Central memory CD4-positive, alpha-beta T cell (primary cell): ENCODE data around the gene PDLIM4.

Experiments used
- DNase-seq: peaks from one replicate; pipeline ENCODE4 v3.0.0; 2022

Gene PDLIM4

DNA sequence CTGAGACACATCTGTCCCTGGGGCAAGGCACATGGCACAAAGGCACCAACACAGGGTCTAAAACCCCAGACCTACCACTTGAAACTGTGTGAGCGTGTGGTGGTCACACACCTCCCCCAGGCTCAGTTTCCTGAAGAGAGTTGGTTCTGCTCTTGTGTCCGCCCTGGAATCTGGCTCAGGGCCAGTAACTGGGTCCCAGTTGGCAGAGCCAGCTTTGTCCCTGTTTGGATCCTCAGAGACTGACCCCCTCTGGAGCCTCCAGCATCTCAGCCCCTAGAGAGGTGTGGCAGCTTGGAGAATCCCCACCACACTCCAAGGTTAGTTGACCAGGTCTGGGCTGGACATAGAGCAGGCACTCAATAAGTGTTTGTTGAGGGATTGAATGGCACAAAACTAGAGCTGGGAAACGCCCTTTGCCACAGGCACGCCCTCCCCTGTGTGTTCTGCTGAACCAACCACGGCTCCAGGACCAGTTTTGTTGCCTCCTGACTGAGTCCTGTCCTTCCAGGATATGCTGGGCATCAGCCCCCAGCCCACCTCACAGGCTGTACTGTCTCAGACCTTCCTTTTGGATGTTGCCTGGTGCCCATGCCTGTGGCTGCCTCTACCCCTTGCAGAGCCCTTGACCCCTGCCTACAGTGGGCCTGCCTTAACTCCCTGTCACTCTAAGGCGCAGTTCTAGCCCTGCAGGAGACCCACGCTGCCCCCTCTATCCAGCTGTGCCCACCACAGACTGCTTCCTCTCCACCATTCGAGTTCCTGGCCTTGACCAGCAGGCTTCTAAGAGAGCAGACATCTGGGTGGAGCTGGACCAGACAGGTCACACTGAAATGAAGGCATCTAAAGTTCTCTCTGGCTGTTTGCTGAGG, 3.8 kb upstream of the PDLIM4 start:
- DNase-seq = no peak

DNA sequence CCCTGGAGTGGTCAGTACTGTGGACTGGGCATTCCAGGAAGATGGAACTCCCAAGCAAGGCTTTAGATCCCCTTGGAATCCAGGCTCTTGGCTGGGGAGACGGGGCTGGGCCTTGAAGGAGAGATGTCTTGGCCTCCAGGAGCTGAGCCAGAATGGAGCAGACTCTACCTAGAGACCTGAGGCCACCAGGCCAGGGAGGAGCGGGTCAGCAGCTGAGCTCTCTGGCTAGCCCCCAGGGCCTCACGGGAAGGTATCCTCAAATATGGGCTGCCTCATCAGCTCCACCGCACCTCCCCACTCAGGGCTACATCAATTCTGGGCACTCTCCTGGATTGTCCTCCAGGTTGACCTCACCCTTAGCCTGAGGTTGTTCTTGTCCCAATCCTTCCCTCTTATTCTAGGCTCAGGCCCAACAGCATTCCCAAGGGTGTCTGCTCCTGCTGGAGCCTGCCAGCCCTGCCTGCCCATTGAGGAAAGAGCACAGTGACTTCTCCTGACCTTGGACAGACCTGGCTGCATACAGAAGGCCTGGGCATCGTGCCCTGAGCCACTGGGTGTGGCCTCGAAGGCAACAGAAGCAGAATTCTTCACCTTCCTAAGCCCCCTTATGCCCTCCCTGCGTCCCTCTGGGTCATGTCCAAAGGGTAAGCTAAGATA, 3.0 kb upstream of the PDLIM4 start:
- DNase-seq = no peak

DNA sequence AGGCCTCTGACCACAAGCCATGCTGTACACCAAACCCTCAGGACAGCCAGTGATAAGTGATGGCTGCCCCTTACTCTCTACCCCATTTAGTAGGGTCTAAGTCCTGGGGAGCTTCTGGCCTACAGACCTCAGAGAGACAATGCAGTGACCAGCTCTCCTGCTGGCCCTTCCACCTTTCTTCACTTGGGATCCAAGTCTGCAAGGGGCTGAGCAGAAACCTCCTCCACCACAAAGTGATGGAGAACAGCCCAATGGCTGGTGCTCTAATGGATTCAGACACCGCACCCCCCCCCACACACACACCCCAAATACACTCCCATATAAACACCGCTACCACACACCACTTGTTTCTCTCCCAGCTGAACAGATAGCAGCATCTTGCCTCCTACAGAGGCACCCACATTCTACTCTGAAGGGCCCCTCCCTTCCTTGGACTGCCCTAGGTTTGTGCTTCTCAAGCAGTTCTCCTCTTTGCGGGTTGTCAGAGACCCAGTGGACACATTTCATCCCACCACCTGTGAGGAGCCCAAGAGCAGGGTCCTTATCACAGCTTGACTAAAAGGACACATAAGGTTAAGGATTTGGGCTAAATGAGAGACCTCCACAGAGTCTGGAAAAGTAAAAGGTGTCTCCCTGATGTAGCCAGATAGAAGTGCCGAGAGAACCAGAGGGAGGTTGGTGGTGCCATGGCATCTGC, 1.3 kb upstream of the PDLIM4 start:
- no peak for DNase-seq

DNA sequence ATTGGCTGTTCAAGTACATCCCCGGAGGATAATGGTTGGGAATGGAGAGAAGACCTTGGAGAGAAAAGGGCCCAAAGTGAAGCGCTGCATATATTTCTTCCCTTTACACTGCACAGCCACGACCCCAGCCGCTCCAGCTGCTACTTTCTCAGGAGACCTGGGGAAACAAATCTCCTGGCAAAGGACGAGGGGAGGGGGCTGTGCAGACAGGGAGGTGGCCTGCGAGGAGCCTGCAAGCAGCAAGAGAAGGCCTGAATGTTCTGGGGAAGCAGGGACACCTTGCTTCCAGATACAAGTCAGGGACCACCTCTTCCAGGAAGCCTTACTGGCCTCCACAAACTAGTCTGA, 739 bp upstream of the PDLIM4 start:
- no peak for DNase-seq

DNA sequence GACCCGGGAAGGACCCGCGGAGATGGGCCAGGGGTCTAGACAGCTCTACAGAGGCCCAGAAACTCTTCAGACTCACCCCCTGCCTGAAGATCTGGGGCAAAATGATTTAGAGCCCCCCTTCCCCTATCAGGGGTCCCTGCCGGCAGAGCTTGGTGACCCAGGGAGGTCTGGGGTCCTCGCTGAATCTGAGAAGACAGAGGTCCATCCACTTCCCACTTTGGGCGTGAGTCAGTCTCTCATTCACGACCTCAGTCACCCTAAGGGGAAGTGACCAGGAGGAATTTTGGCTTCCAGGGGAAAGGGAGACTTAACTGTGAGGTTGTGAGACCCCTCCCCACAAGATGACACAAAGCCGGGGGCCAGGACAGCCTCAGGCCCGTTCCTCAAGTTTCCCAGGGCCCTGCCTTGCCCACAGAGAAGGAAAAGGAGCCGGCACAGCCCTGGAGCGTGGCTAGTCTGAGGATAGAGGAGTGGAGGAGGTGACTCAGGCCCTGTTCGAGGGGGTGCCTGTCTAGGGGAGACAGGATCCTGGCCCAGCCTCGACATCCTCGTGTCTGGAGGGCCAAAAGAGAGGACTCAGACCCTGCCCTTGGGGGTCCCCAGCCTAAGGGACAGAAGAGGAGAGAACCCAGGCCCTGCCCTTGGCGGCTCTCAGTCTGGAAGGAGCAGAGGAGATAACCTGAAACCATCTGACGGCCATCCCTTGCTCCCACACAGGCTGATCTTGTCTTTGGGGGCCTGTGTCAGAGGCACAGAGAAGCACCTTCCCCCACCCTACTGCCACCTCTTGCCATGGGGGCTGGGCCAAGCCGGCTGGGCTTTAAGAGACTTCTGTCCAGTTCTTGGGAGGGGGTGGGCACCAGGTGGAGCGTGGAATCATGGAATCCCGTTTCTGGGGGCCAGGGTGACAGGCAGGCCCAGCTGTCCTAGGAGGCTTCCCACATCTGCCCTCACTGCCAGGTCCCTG, 889 bp downstream of the PDLIM4 start:
- no peak for DNase-seq

DNA sequence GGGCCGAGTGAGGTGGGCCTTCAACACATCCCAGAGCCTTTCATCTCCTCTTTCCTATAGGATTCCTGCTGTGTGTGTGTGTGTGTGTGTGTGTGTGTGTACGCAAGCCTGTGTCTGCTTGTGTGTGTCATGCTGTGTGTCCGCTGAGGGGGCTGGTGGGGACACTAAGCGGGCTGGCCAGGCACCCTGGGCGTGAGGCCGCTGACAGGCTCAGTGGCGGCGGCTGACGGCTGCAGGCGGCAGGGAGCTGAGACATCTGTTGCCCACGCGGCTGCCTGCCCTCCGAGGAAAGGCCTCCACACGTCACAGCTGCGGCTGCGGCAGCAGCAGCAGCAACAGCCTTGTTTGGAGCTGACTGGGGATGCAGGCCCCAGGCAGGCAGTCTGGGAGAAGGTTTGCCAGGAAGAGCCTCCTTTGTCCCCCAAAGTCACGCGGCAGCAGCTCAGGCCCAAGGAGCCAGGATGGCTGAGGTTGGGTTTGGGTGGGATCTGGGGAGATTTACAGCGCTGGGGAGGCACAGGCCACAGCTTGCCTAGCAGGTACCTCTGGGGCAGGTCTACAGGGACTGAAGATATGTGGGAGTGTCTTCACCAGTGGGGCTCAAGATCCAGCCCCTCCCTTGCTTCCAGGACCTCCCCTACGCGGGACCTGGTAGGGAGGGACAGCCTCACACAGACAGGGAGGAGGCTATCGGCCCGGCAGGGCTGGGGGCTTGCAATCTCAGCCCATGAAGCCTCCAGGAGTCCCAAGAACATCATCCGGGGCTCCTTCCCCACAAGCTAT, 1.8 kb downstream of the PDLIM4 start:
- DNase-seq = no peak

DNA sequence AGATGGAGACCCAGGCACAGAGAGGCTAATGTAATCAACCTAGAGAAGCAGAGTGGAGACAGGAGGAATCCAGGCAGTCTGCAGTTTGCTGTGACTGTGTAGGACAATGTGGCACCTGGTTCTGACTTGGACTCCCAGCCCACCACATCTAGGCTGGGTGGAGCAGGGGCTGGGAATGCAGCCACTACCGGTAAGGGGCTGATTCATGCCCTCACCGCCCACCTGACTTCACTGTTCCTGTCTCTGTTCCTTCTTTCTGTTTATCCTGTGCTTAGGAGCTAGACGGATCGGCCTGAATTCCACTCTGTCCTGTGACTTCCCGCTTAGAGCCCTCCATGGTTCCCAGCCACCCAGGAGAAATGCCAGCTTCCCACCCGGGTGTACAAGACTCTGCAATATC, 2.6 kb downstream of the PDLIM4 start:
- no peak for DNase-seq

DNA sequence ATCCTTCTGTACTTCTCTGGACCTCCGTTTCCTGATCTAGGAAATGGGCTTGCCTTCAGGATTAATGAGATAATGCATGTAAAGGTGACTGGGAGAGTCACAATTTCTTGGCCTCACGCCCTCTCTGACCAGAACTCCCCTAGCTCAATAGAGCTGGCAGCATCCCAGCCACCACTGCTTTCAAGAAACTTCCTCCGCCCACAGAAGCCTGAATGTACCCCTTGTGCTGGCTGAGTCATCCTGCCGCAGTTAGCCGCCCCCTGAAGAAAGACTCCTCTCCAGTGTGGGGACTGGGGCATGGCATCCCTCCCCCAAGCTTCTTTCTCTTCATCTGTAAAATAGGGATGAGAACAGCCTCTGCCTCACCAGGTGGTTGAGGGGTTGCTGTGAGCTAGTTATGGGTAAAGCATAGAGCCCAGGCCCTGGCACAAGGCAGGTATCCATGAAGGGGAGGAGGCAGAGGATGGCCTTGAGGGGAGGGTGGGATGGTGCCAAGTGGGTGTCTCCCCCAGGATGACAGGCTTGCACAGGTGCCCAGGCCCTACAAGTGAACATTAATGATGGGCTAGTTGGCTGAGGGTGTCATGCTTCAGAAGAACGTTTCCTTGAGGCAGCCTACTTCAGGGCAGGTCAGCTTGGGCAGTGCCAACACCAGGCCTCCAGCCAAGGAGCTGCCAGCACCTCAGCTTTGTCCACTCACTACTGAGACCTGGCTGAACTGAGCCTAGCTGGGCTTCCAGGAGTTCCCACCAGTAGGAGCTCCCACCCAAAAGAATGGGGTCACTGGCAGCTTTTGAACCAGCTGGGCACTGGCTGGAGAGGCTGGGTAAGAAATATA, 3.4 kb downstream of the PDLIM4 start:
- DNase-seq = no peak

DNA sequence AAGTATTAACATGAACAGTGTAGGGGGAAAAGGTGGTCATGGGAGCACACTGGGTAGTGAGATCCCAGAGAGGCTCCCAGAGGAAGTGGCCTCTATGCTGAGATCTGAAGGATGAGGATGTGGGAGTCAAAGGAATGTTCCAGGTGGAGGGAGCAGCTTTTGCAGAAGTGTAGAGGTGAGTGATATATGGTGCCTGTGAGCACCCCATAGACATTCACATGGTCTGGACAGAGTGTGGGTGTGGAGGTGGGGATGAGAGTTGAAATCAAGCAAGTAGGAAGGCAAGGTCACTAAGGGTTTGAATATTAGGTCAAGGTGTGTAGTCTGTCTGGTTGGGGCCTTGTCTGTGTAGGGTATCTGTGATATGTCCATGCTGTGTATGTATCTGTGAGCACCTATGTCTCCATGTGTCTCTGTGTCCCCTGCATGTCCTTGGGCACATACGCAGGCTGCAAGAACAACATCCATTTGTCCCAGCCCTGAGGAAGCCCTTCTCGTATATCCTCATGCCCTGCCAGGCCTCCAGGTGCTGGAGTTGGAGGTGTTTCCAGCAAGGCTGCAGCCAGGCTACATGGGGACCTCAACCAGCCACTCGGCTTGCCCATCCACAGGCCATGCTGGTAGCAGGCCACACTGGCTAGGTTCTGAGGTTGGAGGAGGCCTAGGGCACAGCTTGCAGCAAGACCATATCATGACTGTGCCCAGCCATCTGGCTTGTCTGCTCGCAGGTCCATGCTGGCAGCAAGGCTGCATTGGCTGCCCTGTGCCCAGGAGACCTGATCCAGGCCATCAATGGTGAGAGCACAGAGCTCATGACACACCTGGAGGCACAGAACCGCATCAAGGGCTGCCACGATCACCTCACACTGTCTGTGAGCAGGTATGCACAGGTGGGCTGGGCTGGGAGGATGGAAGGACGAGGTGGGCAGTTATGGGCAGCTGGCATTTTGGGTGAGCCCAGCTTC, 4.7 kb downstream of the PDLIM4 start:
- no peak for DNase-seq

DNA sequence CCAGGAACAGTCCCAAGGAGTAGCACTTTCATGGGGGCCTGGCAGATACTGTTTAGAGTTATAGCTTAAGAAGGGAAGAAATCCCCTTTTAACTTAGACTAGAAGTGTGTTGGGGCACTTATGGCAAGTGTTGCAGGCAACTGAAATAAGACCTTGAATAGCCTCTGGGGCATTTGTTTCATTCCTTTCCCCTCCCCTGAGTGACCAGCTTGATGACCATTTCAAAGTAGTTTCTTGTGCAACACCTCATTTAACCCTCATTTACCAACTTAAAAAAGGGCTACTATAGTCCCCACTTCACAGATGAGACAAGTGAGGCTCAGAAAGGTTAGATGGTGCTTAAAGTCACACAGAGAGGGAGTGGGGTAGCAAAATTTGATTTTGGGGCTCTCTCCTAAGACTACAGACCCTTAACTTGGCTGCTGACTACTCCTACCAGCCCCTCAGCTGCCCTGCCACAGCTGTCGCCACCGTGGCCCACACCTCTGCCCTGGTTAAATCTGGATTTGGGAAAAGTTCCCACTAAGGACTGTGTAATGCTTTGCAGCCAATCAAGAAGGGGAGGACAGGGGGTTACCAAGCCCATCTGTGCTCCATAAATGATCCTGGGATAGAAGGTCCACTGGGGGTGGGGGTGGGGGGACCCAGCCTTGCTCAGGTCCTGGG, 5.5 kb downstream of the PDLIM4 start:
- DNase-seq = no peak

DNA sequence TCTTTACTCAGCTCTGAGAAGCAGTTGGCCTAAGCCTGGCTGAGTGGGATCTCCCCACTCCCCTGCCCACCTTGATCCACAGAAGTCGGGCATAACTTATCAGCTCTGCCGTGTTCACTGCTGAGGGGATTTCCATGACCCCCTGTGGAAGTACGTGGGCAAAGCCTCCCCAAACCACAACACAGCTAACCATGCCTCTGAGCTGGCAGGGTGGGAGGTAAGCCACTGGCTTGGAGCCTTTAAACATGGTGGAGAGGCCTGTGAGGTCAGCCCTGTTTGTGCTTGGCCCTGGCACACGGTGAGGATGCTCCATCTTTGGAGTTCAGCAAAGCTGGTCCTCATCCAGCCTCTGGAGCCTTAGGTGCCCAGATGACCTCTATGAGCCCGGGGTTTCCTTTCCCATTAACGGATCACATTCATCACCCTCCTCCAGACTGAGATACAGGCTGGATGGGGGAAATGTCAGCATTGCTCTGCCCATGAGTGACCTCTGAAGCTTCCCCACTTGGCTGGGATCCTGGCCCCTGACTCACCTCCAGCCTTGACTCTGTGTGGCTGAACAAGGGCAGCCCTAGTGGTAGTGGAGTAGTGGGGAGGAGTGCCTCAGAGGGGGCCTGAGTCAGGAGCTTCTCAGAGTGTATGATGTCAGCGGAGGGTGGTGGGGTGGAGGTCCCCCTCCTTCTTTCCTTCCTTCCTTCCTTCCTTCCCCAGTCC, 6.2 kb downstream of the PDLIM4 start:
- DNase-seq = no peak

DNA sequence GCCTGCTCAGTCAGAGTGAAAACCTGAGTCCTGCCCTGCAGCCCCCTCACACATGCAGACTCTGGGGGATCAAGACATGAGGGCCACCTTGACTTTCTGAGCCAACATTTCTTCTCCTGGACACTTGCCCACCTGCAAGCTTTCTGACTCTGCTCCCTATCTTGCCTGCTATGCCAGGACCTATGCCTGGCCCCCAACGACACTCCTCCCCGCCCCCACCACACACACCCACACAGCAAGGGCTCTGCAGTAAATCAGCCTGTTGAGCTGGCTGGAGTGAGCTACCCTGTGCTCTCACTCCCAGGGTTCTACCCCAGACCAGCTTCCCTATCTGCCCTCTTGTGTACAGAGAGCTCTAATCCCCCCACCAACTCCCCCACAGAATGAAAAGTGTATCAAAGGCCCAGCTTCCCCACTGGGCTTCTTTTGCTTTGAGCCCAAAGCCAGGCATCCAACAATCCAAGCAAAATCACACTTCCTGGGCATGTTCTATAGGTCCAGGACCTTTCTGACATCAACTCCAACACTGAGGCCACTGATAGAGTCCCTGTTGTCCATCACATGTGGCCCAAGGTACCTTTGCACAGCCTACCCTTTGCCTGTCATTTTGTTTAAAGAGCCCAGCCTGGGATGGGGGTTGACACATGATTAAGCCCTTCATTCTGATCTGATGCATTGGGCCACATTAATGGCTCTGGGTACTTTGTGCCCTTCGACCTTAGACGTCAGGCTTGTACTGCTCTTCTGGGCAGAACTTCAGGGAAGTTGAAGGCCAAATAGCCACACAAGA, 7.2 kb downstream of the PDLIM4 start:
- DNase-seq = no peak

DNA sequence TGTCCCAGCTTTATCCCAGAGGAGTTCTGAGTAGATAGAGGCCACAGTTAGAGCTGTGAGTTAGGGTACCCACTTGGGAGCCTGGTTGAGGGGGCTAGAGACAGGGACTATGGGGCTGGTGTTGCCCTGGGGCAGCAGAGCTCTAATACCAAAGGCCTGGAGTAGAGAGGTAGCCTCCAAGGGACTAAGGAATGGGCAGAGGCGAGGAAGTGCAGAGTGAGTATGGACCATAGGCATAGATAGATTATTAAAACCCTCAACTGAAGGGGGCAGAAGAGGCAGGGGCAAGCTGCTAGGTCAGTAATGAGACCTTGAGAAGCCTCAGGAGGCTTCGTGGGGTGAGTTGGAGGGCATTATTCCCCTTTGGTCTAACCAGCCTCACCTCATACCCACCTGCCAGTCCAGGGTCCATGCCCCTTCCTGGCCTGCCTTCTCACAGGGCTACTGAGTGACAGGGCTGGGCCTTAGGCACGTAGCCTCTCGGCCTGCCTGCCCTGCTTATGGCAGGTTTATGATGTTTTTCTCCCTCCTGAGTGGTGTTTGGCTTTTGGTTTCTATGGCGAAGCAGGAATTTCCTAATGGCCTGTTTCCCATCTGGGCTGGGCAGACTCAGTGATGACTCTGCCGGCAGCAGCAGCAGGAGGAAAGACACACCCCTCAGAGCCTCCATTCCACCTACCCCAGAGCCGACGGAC, 8.0 kb downstream of the PDLIM4 start:
- DNase-seq = no peak

DNA sequence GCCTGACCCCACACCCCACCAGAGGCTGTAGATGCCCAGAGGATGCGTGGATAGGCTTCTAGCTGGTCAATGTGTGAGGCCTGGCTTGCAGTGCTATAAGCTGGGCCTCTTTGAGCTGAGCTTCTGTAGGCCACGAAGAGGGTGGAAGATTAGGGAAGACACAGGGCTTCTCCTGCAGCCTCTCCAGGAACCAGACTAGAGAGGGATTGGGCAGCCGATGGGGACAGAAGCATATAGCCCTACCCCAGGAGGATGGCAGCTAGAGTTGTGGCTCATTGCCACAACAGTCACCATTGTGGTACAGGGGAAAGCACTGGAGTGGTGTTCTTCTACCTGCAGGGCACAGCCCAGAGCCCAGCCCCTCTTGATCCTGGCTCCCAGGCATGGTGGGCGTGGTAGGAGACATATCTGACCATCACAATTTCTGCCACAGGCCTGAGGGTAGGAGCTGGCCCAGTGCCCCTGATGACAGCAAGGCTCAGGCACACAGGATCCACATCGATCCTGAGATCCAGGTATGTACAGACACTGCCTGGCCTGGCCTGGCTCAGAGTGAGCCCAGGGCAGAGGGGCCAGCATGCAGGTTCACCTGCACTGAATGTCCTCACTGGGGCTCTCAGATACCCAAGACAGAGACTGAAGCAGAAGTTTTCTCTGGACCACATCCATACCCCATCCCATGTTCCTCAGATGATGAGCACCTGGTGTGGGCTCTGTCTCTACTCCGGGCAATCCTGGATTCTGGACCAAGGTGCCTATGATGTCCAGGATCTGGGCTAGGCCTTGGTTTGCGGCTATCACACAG, 8.7 kb downstream of the PDLIM4 start:
- no peak for DNase-seq

DNA sequence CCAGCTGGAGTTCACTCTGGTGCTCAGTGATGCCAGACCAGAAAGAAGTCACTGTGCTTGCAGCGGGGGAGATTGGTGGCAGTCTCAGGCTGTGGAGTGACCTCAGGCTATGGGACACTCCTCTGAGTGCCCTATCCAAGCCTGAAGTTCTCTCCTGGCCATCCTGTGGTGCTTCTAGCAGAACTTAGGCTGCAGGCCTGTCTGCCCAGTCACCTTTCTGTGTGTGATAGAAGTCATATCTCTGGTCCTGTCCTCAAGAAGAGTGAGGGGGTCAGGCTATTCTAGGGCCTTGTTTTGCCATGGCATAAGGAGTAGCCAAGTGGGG, 9.3 kb downstream of the PDLIM4 start:
- no peak for DNase-seq

DNA sequence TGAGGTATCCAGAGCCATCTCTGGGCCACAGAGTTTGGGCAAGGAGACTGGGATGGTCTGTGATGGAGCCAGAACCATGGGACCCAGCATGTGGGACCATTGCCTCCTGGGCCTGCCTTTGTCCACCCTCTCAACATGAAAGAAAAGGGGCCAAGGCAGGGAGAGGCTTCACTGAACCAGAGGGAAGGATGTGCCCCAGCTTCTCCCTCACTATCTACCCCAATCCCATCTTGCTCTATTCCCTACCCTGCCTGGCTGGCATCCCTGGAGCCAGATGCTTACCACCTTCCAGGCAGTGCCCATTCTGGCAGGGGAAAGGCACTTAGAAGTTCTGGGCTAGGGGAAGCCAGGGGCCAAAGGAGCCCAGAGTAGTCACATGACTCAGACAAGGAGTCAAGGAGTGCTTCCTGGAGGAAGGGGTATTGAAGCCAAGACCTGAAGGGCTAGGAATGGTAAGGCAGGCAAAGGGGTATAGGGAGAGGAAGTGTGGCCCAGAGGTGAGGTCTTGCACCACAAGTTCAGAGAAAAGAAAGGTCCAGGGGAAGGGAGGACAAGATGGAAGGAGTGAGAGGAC, 9.8 kb downstream of the PDLIM4 start:
- no peak for DNase-seq
